SK-N-MC (cell line): Measurements from ENCODE around the gene SCAPER.

Experiments used
- EZH2 ChIP-seq: fragments of 200-600 bp; sonication (generic); IDR thresholded peaks from one replicate; pipeline ENCODE4 v1.6.1; 2017; ENCODE audit warnings: antibody characterized with exemption
- FOXP2 ChIP-seq: optimal IDR thresholded peaks from 2 replicates; pipeline ENCODE3; 2011; ENCODE audit warnings: mild to moderate bottlenecking, moderate library complexity; ENCODE audit not compliant: insufficient read depth; ENCODE audit errors: extremely low read length, control extremely low read depth
- POLR2AphosphoS5 ChIP-seq: IDR thresholded peaks from 2 replicates; pipeline ENCODE4 v1.6.1; 2012; ENCODE audit warnings: mild to moderate bottlenecking, low read depth, low read length, borderline replicate concordance

DNA sequence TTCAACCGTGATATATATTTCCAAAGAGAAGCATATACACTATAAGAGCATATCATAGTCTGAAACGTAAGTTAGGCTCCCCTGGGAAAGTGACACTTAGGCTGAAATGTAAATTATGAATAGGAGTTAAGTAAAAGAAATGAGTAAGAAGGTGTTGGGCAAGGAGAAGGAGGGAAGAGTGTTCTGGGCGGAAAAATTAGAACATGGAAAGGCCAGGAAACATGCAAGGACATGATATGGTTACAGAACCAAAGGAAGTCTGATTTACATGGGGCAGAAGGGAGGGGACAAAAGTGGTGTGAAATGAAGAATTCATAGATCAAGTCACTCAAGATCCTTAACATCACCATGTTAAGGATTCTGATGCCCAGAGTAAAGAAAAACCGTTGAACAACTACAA, 75.2 kb downstream of the SCAPER start:
- TF ChIP-seq POLR2AphosphoS5 (no peak), EZH2 (no peak), FOXP2 (no peak)
